ENCODE measurements around the gene UBE2D4.

UBE2D4 gene

DNA sequence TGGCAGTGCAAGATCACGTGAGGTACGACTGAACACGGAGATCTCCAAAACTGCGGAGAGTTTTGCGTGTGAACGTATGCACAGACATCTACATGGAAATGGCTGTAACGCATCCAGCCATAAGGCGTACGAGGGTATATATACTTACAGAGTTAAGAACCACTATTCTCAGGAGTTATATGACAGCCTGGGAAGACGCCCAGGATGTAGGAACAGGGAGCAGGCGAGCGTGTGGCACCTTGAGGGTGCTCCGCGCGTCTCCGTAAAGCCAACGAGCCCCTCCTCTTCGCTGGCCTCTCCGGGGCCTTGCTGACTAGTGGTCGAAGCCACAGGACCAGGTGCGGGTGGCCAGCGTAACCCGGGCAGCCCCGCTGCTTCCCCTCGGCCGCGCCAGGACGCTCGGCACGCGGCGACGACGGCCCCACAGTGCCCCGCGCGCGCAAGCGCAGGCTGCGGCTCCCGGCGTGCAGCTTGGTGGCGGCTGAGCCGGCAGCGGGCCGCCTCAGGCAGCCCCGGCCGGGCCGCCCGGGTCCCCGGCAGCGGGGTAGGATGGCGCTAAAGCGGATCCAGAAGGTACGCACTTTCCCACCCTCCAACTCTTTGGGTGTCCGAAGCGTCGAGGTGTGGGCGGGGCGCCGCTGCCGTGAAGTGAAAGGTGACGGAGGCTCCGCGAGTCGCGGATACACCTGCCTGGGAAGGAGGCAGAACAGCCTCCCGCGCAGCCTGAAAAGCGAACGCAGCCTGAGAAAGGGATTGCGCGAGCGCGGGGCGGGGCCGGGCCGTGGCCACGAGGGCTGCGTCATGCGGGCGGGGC, at the start of gene UBE2D4:
TSS of gene UBE2D4 (plus strand) at position 453 of the 814 bp plus-strand sequence. CDS start at position 550, 97 bp downstream.
- no peak; the same call in 1 of the 2 replicates for TF ChIP-seq CTCF (IDR thresholded peaks at IDR 0.05)

DNA sequence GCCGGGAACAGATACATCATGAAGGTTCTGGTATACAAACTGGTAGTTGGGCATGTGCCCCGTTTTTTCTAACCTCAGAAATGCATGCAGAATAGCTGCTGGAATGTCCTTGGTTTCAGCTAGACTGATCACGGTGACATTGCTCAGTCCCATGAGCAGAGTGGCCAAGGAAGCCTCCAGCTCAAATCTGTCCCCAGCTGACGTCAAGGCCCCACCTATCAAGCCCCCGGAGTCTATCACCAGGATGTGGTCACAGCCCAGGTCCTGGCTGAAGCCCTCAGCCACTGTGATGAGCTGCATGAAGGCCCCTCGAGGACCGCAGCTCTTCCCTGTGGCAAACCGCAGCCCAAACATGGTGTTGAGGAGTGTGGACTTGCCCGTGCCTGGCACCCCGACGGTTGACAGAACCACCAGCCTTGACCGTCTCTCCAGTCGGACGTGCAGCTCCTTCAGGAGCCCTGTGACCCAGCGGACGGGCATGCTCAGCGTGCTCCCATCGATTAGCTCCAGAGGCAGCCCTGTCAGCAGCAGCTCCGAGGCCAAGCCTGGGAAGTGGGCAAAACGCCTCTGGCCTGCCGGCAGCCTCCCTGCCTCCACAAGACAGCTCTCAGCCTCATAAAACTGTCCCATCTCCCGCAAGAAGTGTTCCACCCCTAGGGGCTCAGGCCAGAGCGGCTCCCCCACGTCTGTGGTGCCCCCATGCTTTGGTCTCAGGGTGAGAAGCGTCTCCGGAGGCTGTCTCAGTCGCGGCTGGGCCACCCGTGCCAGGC, 49.1 kb upstream of the UBE2D4 start:
- no peak for TF ChIP-seq CTCF (IDR thresholded peaks at IDR 0.05)

GRCh38 chr7:43877968-43878864, 48.0 kb upstream of the UBE2D4 start:
- no peak for TF ChIP-seq CTCF (IDR thresholded peaks at IDR 0.05)

- TF ChIP-seq CTCF (IDR thresholded peaks at IDR 0.05), result no peak
These were observed 47.4 kb upstream of the UBE2D4 start for GRCh38 chr7:43878867-43879266.

DNA sequence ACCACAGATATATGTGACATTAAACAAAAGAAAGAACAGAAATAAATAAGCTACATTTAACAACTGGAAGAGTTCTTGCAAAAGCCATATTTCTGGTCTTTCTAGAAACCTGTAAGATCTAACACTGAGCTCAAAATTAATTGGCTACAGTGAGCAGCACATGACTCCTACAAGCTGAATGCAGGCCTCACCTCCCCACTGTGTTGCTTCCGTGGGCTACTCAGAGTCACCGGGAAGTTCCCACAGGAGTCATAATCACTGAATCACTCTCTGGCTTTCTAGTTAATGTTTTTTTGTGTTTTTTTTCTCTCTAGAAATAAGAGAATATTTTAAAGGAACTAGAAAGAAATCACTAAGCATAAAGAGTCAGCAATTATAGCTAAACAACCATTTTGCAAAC, 46.8 kb upstream of the UBE2D4 start:
- TF ChIP-seq CTCF (IDR thresholded peaks at IDR 0.05), result no peak

DNA sequence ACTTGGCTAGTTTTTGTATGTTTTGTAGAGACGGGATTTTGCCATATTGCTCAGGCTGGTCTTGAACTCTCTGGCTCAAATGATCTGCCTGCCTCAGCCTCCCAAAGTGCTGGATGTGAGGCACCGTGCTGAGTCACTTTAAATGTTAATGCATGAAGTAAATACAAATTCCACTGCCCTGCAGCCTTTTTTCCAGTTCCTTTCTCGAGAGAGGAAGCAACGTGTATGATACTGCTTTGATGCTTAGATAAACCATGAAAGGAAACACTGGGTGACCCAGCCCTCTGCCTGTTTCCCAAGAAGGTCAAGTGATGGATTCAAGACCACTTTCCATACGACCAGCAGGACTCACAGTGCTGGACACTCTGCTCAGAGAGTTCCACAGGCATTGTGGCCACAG, 45.6 kb upstream of the UBE2D4 start:
- TF ChIP-seq CTCF (IDR thresholded peaks at IDR 0.05), result no peak

DNA sequence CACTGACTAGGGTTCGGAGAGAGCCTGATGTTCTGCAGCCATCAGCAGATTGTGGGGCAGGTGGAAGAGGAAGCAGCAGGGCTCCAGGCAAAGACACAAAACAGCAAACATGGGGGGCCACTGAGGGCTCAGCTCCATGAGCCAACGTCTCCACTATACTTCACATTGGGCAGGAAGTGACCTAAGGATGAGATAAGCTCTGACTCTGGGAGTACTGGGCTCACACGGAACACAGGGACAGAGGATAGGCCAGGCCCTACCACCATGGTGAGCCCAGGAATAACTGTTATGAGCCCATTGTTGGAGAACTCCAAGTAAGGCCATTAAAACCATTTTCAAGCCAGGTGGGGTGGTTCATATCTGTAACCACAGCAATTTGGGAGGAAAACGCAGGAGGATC, 42.0 kb upstream of the UBE2D4 start:
- TF ChIP-seq CTCF (IDR thresholded peaks at IDR 0.05), result no peak

All from LNCAP (cell line).